ENCODE results near the gene P2RY11. TPM values are rescaled to one million over a fixed set of nuclear protein-coding genes. Genes with fewer than 3 reads are reported as not detected.

P2RY11 gene
- total RNA-seq, 1 experiment from 2014 or later = 43.1 TPM

DNA sequence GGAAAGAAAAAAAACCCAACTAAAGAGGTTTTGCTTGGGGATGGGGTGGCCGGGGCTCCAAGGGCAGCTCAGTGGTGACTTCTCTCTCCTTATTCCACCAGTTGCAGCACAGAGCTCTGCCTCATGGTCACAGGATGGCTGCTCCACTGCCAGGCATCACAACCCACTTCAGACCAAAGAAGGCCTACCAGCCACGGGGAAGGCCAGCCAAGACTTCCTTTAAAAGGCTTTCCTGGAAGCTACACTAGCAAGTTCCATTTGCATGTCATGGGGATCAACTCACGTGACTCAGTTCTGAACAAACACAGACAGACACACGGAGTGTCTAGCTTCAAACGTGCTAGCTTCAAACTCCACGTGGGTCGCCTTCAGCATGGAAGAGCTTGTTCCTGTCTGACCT, 21.4 kb downstream of the P2RY11 start:
- POLR2A ChIA-PET = interaction anchor here (0.6 to 1.1 kb wide), 2 partner anchors 11 to 17 kb away, joined by 3 to 4 read pairs; no protein-coding TSS in a partner anchor
- Mint-ChIP-seq H3K27me3 (ENCODE audit: insufficient read depth, unreplicated experiment) (no peaks in the 10 kb centered on the region), H3K9me3 (ENCODE audit: unreplicated experiment) (no peaks in the 10 kb centered on the region), H3K4me3 (ENCODE audit: unreplicated experiment) (no peak overlapping the region), H3K27ac (ENCODE audit: low read depth, unreplicated experiment) (no peak overlapping the region), H3K4me1 (ENCODE audit: insufficient read depth, unreplicated experiment) (no peaks in the 10 kb centered on the region), H3K36me3 (ENCODE audit: insufficient read depth, unreplicated experiment) (peaks cover 43% of the 10 kb centered on the region)
- no TSS peak for BruUV-seq (replicated peaks)
- TF ChIP-seq, protein P1, sequence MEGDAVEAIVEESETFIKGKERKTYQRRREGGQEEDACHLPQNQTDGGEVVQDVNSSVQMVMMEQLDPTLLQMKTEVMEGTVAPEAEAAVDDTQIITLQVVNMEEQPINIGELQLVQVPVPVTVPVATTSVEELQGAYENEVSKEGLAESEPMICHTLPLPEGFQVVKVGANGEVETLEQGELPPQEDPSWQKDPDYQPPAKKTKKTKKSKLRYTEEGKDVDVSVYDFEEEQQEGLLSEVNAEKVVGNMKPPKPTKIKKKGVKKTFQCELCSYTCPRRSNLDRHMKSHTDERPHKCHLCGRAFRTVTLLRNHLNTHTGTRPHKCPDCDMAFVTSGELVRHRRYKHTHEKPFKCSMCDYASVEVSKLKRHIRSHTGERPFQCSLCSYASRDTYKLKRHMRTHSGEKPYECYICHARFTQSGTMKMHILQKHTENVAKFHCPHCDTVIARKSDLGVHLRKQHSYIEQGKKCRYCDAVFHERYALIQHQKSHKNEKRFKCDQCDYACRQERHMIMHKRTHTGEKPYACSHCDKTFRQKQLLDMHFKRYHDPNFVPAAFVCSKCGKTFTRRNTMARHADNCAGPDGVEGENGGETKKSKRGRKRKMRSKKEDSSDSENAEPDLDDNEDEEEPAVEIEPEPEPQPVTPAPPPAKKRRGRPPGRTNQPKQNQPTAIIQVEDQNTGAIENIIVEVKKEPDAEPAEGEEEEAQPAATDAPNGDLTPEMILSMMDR (IDR thresholded peaks at IDR 0.05; ENCODE audit: unreplicated experiment) = no peak
- intact Hi-C loops (cut with micrococcal nuclease) = no loop called here
- no peak for DNase-seq (ENCODE audit: unreplicated experiment)
- CTCF ChIA-PET = interaction anchor here (0.6 to 0.7 kb wide), 2 partner anchors 137 to 567 kb away, joined by 3 read pairs; no protein-coding TSS in a partner anchor

DNA sequence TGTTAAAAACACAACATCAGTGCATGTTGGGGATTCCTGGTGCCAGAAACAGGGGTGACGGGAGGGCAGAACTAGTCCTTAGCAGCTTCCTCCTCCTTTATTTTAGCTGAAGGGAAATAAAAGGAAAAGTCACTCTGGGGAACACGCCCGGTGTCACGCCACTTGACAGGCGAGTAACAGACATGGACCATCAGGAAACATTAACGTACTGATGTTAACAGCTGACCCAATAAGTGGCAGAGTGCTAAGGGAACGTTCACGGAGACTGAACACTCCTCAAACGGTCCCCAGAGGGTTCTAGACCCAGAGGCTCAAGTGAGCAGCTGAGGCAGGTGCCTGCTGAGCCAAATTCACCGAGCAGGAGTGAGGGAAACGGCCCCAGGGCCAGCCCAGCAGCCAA, 22.1 kb downstream of the P2RY11 start:
- Mint-ChIP-seq H3K27ac (ENCODE audit: low read depth, unreplicated experiment) (no peak overlapping the region), H3K9me3 (ENCODE audit: unreplicated experiment) (no peaks in the 10 kb centered on the region), H3K36me3 (ENCODE audit: insufficient read depth, unreplicated experiment) (peaks cover 43% of the 10 kb centered on the region), H3K4me3 (ENCODE audit: unreplicated experiment) (no peak overlapping the region), H3K4me1 (ENCODE audit: insufficient read depth, unreplicated experiment) (no peaks in the 10 kb centered on the region), H3K27me3 (ENCODE audit: insufficient read depth, unreplicated experiment) (no peaks in the 10 kb centered on the region)
- no TSS peak for BruUV-seq (replicated peaks)
- TF ChIP-seq, protein P1 (IDR thresholded peaks at IDR 0.05; ENCODE audit: unreplicated experiment) = no peak
- ChIA-PET POLR2A (no interaction called here), CTCF (no interaction called here)
- intact Hi-C loops (cut with micrococcal nuclease) = no loop called here
- DNase-seq (ENCODE audit: unreplicated experiment) = no peak

DNA sequence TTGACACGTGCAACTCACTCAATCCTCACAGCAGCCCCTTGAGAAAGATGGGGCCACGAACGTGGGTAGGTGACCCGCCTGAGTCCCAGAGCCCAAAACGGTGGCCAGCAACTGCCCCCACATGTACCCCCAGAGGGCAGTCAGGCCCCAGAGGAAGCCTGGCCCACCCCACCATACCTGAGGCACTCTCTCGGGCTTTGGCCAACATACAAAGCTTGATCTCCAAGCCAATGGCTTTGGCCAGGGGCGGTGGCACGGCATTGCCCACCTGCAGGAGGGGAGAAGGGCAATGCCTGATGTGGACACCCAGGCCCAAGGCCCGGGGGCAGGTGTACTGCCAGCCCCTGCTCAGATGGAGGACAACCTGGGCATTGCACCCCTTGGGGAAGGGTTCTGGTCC, 22.5 kb downstream of the P2RY11 start:
- BruUV-seq (replicated peaks) = no TSS peak
- ChIA-PET CTCF (no interaction called here), POLR2A (no interaction called here)
- TF ChIP-seq, protein P1 (IDR thresholded peaks at IDR 0.05; ENCODE audit: unreplicated experiment) = no peak
- intact Hi-C loops (cut with micrococcal nuclease) = no loop called here
- Mint-ChIP-seq H3K4me3 (ENCODE audit: unreplicated experiment) (no peak overlapping the region), H3K27me3 (ENCODE audit: insufficient read depth, unreplicated experiment) (no peaks in the 10 kb centered on the region), H3K9me3 (ENCODE audit: unreplicated experiment) (no peaks in the 10 kb centered on the region), H3K36me3 (ENCODE audit: insufficient read depth, unreplicated experiment) (peaks cover 43% of the 10 kb centered on the region), H3K4me1 (ENCODE audit: insufficient read depth, unreplicated experiment) (no peaks in the 10 kb centered on the region), H3K27ac (ENCODE audit: low read depth, unreplicated experiment) (no peak overlapping the region)
- no peak for DNase-seq (ENCODE audit: unreplicated experiment)

DNA sequence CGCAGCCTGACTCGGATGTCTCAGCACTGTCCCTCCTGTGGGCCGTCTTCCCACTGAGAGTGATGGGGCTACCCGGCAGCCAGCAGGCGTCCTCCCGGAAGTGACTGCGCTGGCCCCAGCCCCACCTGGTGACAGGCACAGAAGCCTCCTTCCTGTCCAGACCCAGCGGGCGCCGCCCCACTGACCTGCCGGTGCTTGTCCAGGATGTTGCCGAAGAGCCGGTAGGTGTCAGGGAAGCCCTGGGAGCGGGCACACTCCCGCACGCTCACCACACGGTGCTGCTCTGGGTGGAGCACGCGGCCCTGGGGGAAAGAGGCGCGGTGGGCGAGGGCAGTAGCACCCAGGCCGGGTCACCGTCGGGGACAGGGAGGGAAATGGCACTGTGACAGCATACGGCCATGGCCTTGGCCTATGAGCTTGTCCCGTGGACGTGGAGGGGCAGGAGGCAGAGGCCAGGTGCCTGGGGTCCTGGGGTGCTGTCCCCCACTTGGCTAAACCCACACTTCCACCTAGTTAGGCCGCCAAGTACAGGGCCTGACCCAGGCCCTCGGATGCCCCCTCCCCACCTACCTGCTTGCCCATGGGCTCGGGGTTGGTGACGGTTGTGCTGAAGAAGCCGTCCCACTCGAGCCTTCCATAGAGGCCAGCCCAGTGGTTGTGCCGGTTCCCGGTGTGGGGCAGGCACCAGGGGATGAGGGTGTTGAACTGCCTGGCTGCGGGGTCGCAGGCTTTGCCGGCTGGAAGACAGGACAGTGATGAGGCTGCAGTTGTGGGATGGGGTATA, 24.2 kb downstream of the P2RY11 start:
- Mint-ChIP-seq H3K27ac (ENCODE audit: low read depth, unreplicated experiment) (no peak overlapping the region), H3K36me3 (ENCODE audit: insufficient read depth, unreplicated experiment) (peaks cover 50% of the 10 kb centered on the region), H3K27me3 (ENCODE audit: insufficient read depth, unreplicated experiment) (no peaks in the 10 kb centered on the region), H3K4me3 (ENCODE audit: unreplicated experiment) (no peak overlapping the region), H3K9me3 (ENCODE audit: unreplicated experiment) (no peaks in the 10 kb centered on the region), H3K4me1 (ENCODE audit: insufficient read depth, unreplicated experiment) (no peaks in the 10 kb centered on the region)
- ChIA-PET CTCF (interaction anchor here (0.6 to 1.4 kb wide), 4 partner anchors 12 to 92 kb away, joined by 3 to 6 read pairs (median 4); no protein-coding TSS in a partner anchor), POLR2A (no interaction called here)
- intact Hi-C loops (cut with micrococcal nuclease) = no loop called here
- no peak for DNase-seq (ENCODE audit: unreplicated experiment)
- BruUV-seq (replicated peaks) = no TSS peak
- TF ChIP-seq, protein P1 (IDR thresholded peaks at IDR 0.05; ENCODE audit: unreplicated experiment) = no peak
